HG03378 (cell line): Measurements from ENCODE around the gene PTP4A1.

Source experiments
- ATAC-seq: cut with Tn5 transposase; IDR thresholded peaks from one replicate; pipeline ENCODE4 v1.9.1; 2021; ENCODE audit warnings: mild to moderate bottlenecking, moderate library complexity; ENCODE audit not compliant: unreplicated experiment

Gene PTP4A1

GRCh38 chr6:63554782-63555181 lies 17.5 kb upstream of the PTP4A1 start:
- ATAC-seq = no peak

- ATAC-seq = no peak
Measured at GRCh38 chr6:63556369-63556768, 15.9 kb upstream of the PTP4A1 start.

GRCh38 chr6:63558278-63558677 lies 14.0 kb upstream of the PTP4A1 start:
- peak; percentile 49 for ATAC-seq

- no peak for ATAC-seq
Measured at GRCh38 chr6:63560801-63561287, 11.4 kb upstream of the PTP4A1 start.

GRCh38 chr6:63561288-63561687 lies 11.0 kb upstream of the PTP4A1 start:
- no peak for ATAC-seq

- ATAC-seq = no peak
Measured at GRCh38 chr6:63563235-63563634, 9.0 kb upstream of the PTP4A1 start.

GRCh38 chr6:63565058-63565726 lies 7.1 kb upstream of the PTP4A1 start:
- no peak for ATAC-seq

- no peak for ATAC-seq
Measured at GRCh38 chr6:63565727-63566596, 6.3 kb upstream of the PTP4A1 start.

- ATAC-seq = no peak
Measured at GRCh38 chr6:63567966-63568365, 4.3 kb upstream of the PTP4A1 start.

GRCh38 chr6:63571361-63572043 lies 778 bp upstream of the PTP4A1 start:
- ATAC-seq = peak; percentile 7

- ATAC-seq = no peak
Measured at GRCh38 chr6:63572747-63573075, 431 bp downstream of the PTP4A1 start.

GRCh38 chr6:63573076-63573898 lies 1.0 kb downstream of the PTP4A1 start:
- ATAC-seq = peak; percentile 57

- ATAC-seq = no peak
Measured at GRCh38 chr6:63573899-63574553, 1.7 kb downstream of the PTP4A1 start.

- no peak for ATAC-seq
Measured at GRCh38 chr6:63574554-63574900, 2.2 kb downstream of the PTP4A1 start.

GRCh38 chr6:63576147-63576772 lies 4.0 kb downstream of the PTP4A1 start:
- ATAC-seq = no peak

- ATAC-seq = no peak
Measured at GRCh38 chr6:63576985-63577712, 4.9 kb downstream of the PTP4A1 start.

- ATAC-seq = no peak
Measured at GRCh38 chr6:63578757-63579156, 6.5 kb downstream of the PTP4A1 start.

GRCh38 chr6:63579937-63580703 lies 7.8 kb downstream of the PTP4A1 start:
- ATAC-seq = no peak

GRCh38 chr6:63580704-63580961 lies 8.4 kb downstream of the PTP4A1 start:
- ATAC-seq = no peak
